Measurements from ENCODE around the gene TMEM132C. TPM values are rescaled to one million over a fixed set of nuclear protein-coding genes. Genes with fewer than 3 reads are reported as not detected.

Gene TMEM132C
- total RNA-seq, 2 experiments from 2014 or later = not detected

GRCh38 chr12:128536810-128537209, 269.8 kb downstream of the TMEM132C start:
- Mint-ChIP-seq H3K9me3 (no peaks in the 10 kb centered on the region), H3K4me3 (no peak overlapping the region), H3K4me1 (ENCODE audit: low read depth) (no peaks in the 10 kb centered on the region), H3K36me3 (ENCODE audit: low read depth) (no peaks in the 10 kb centered on the region), H3K27ac (no peak overlapping the region), H3K27me3 (ENCODE audit: low read depth) (no peaks in the 10 kb centered on the region)
- intact Hi-C loops (cut with micrococcal nuclease) = no loop called here
- CTCF ChIA-PET = no interaction called here
- DNase-seq = no peak

DNA sequence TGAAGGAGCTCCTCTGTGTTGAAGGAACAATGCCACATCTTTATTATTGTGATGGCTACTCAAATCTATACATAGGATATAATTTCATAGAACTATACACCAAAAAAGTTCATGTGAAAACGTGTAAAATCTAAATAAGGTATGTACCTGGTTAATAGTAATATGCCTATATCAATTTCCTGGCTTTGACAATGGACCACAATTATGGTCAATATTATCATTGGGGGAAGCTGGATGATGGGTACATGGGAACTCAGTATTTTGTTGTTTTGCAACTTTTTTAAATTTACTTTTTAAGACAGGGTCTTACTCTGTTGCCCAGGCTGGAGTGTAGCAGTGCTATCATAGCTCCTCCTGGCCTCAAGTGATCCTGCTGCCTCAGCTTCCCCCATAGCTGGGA, 270.7 kb downstream of the TMEM132C start:
- H3K4me3 Mint-ChIP-seq = no peak overlapping the region
- CTCF ChIA-PET = no interaction called here
- no peak overlapping the region for H3K27ac Mint-ChIP-seq
- intact Hi-C loops (cut with micrococcal nuclease) = no loop called here
- no peak for DNase-seq
- H3K27me3 Mint-ChIP-seq (ENCODE audit: low read depth) = no peaks in the 10 kb centered on the region
- H3K9me3 Mint-ChIP-seq = no peaks in the 10 kb centered on the region
- no peaks in the 10 kb centered on the region for H3K4me1 Mint-ChIP-seq (ENCODE audit: low read depth)
- H3K36me3 Mint-ChIP-seq (ENCODE audit: low read depth) = no peaks in the 10 kb centered on the region

DNA sequence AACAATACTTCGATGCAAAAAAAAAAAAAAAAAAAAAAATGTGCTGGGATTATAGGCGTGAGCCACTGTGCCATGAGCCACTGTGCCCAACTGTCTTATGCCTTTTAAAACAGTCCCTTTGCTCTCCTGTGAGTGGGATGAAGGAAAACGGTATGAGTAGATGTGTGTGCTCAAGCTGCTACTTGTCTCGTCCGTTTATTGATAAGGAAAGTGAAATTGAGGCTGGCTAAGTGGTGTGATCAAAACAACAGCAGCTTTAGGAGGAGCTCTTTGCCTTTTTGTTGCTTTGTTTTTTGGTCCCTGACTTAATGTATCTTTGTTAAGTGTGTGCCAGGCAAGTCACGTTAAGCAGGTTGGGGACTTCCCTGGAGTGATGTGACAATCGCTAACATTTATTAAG, 275.9 kb downstream of the TMEM132C start:
- intact Hi-C loops (cut with micrococcal nuclease) = no loop called here

GRCh38 chr12:128543460-128543859, 276.5 kb downstream of the TMEM132C start:
- Mint-ChIP-seq H3K27ac (no peak overlapping the region), H3K27me3 (ENCODE audit: low read depth) (no peaks in the 10 kb centered on the region), H3K4me1 (ENCODE audit: low read depth) (no peaks in the 10 kb centered on the region), H3K9me3 (no peaks in the 10 kb centered on the region), H3K36me3 (ENCODE audit: low read depth) (no peaks in the 10 kb centered on the region), H3K4me3 (no peak overlapping the region)
- intact Hi-C loops (cut with micrococcal nuclease) = no loop called here
- CTCF ChIA-PET = no interaction called here
- no peak for DNase-seq

More for the DNA sequence above, 275.9 kb downstream of the TMEM132C start:
- no peaks in the 10 kb centered on the region for H3K36me3 Mint-ChIP-seq (ENCODE audit: low read depth)
- no peak for DNase-seq
- no peak overlapping the region for H3K27ac Mint-ChIP-seq
- no peak overlapping the region for H3K4me3 Mint-ChIP-seq
- CTCF ChIA-PET = no interaction called here
- no peaks in the 10 kb centered on the region for H3K4me1 Mint-ChIP-seq (ENCODE audit: low read depth)
- no peaks in the 10 kb centered on the region for H3K9me3 Mint-ChIP-seq
- H3K27me3 Mint-ChIP-seq (ENCODE audit: low read depth) = no peaks in the 10 kb centered on the region

GRCh38 chr12:128543971-128544370, 277.0 kb downstream of the TMEM132C start:
- CTCF ChIA-PET = no interaction called here
- H3K4me3 Mint-ChIP-seq = no peak overlapping the region
- no peaks in the 10 kb centered on the region for H3K27me3 Mint-ChIP-seq (ENCODE audit: low read depth)
- no peaks in the 10 kb centered on the region for H3K4me1 Mint-ChIP-seq (ENCODE audit: low read depth)
- intact Hi-C loops (cut with micrococcal nuclease) = no loop called here
- DNase-seq = no peak
- H3K36me3 Mint-ChIP-seq (ENCODE audit: low read depth) = no peaks in the 10 kb centered on the region
- no peak overlapping the region for H3K27ac Mint-ChIP-seq
- no peaks in the 10 kb centered on the region for H3K9me3 Mint-ChIP-seq

DNA sequence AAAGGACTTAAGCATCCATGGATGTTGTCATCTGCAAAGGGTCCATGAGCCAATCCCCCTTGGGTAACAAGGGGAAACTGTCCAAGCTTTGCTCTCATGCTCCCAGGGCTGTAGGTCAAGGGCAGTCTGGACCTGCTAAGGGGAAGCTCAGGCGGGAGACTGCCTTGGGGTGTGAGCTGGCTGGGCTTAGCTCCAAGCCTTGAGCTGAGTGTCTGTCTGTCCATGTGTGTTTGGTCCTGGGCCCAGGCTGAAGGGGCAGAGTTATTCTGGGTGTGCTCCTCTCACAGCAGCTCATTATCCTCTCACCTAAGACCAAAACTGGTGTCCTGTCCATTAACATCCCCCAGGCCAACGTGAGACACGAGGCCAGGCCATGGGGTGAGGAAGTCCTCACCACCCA, 282.0 kb downstream of the TMEM132C start:
- Mint-ChIP-seq H3K4me1 (ENCODE audit: low read depth) (no peaks in the 10 kb centered on the region), H3K9me3 (no peaks in the 10 kb centered on the region), H3K27ac (no peak overlapping the region), H3K36me3 (ENCODE audit: low read depth) (no peaks in the 10 kb centered on the region), H3K4me3 (no peak overlapping the region), H3K27me3 (ENCODE audit: low read depth) (no peaks in the 10 kb centered on the region)
- CTCF ChIA-PET = no interaction called here
- no peak for DNase-seq
- intact Hi-C loops (cut with micrococcal nuclease) = no loop called here

DNA sequence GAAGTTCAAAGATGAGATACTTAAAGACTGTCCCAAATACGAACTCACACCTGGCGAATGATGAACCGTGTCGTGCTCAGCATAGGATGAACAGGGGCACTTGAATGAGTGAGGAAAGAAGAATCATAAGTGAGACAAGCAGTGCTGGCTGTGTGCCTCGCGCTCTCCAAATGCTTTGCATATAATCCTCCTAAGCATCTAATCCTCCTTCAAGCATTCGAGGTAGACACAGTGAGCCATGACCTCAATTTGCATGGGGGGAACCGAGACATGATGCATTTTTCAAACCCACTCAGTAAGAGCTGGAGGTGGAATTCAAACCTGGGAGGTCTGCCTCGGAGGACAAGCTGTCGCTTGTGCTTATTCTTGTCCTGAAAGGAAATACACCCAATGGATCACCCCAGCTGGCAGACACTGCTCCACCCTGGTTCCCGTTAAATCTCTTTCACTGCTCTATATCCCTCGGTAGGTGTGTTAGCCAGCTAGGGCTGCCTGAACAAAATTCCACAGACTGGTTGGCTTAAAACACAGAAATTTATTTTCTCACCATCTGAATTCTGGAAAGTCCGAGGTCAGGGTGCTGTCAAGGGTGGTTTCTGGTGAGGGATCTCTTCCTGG, 282.7 kb downstream of the TMEM132C start:
- intact Hi-C loops (cut with micrococcal nuclease) = no loop called here
- CTCF ChIA-PET = no interaction called here

GRCh38 chr12:128551266-128551665, 284.3 kb downstream of the TMEM132C start:
- H3K27ac Mint-ChIP-seq = no peak overlapping the region
- CTCF ChIA-PET = no interaction called here

More for the DNA sequence above, 282.7 kb downstream of the TMEM132C start:
- Mint-ChIP-seq H3K27me3 (ENCODE audit: low read depth) (no peaks in the 10 kb centered on the region), H3K36me3 (ENCODE audit: low read depth) (no peaks in the 10 kb centered on the region), H3K4me3 (no peak overlapping the region), H3K4me1 (ENCODE audit: low read depth) (no peaks in the 10 kb centered on the region), H3K27ac (no peak overlapping the region), H3K9me3 (no peaks in the 10 kb centered on the region)
- DNase-seq = no peak

GRCh38 chr12:128554546-128555304, 287.8 kb downstream of the TMEM132C start:
- CTCF ChIA-PET = no interaction called here
- no peak overlapping the region for H3K27ac Mint-ChIP-seq
- no peaks in the 10 kb centered on the region for H3K4me1 Mint-ChIP-seq (ENCODE audit: low read depth)
- peaks cover 10% of the 10 kb centered on the region for H3K9me3 Mint-ChIP-seq
- H3K4me3 Mint-ChIP-seq = no peak overlapping the region
- DNase-seq = no peak
- no peaks in the 10 kb centered on the region for H3K27me3 Mint-ChIP-seq (ENCODE audit: low read depth)
- intact Hi-C loops (cut with micrococcal nuclease) = no loop called here
- no peaks in the 10 kb centered on the region for H3K36me3 Mint-ChIP-seq (ENCODE audit: low read depth)

More at GRCh38 chr12:128551266-128551665, 284.3 kb downstream of the TMEM132C start:
- Mint-ChIP-seq H3K27me3 (ENCODE audit: low read depth) (no peaks in the 10 kb centered on the region), H3K36me3 (ENCODE audit: low read depth) (no peaks in the 10 kb centered on the region), H3K4me3 (no peak overlapping the region), H3K9me3 (no peaks in the 10 kb centered on the region), H3K4me1 (ENCODE audit: low read depth) (no peaks in the 10 kb centered on the region)
- DNase-seq = no peak
- intact Hi-C loops (cut with micrococcal nuclease) = no loop called here

DNA sequence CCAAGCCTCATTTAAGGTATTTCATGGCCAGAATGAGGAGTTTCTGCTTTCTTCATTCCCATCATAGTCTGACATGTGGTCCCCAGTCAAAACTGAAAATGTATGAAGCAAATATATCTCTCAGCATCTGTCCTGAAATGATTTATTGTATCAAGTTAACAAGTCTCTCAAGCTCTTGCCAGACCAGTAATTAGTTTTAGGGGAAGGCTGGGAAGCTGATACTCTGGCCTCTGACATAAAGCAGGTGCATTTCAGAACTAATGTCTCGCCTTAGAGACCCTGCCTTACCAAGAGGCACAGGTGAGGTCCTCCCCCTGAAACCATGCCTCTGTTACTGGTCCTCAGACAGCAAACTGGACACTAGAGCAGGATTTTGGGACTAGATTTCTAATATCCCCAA, 290.3 kb downstream of the TMEM132C start:
- H3K36me3 Mint-ChIP-seq (ENCODE audit: low read depth) = no peaks in the 10 kb centered on the region

DNA sequence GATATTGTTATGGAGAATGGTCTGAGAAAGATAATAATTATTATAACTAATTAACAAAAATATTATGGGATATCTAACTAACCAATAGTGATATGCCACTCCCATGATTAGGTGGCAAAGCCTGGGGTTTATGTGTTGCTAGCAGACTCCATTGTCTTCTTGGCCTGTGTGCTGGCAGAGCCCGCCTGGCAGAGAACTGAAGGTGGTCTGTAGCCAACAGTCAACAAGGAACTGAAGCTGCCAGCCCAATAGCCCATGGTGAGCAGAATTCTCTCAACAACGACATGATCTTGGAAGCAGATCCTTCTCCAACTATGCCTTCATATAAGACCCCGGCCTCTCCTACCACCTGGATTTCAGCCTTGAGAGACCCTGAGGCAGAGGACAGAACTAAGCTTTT, 298.0 kb downstream of the TMEM132C start:
- H3K27me3 Mint-ChIP-seq (ENCODE audit: low read depth) = no peaks in the 10 kb centered on the region
- no peak overlapping the region for H3K27ac Mint-ChIP-seq
- no peaks in the 10 kb centered on the region for H3K4me1 Mint-ChIP-seq (ENCODE audit: low read depth)
- H3K4me3 Mint-ChIP-seq = no peak overlapping the region
- H3K9me3 Mint-ChIP-seq = peaks cover 3% of the 10 kb centered on the region
- intact Hi-C loops (cut with micrococcal nuclease) = no loop called here
- CTCF ChIA-PET = no interaction called here
- no peaks in the 10 kb centered on the region for H3K36me3 Mint-ChIP-seq (ENCODE audit: low read depth)
- no peak for DNase-seq

More for the DNA sequence above, 290.3 kb downstream of the TMEM132C start:
- Mint-ChIP-seq H3K9me3 (peaks cover 10% of the 10 kb centered on the region), H3K27me3 (ENCODE audit: low read depth) (no peaks in the 10 kb centered on the region), H3K4me1 (ENCODE audit: low read depth) (no peaks in the 10 kb centered on the region), H3K27ac (no peak overlapping the region), H3K4me3 (no peak overlapping the region)
- CTCF ChIA-PET = no interaction called here
- intact Hi-C loops (cut with micrococcal nuclease) = no loop called here
- DNase-seq = no peak

- no peaks in the 10 kb centered on the region for H3K4me1 Mint-ChIP-seq (ENCODE audit: low read depth)
- no peak overlapping the region for H3K4me3 Mint-ChIP-seq
- H3K36me3 Mint-ChIP-seq (ENCODE audit: low read depth) = no peaks in the 10 kb centered on the region
- H3K27me3 Mint-ChIP-seq (ENCODE audit: low read depth) = no peaks in the 10 kb centered on the region
- CTCF ChIA-PET = no interaction called here
- no peak overlapping the region for H3K27ac Mint-ChIP-seq
- no peak for DNase-seq
- no peaks in the 10 kb centered on the region for H3K9me3 Mint-ChIP-seq
- intact Hi-C loops (cut with micrococcal nuclease) = no loop called here
Measured at GRCh38 chr12:128567730-128568129, 300.8 kb downstream of the TMEM132C start.
